Left ventricle myocardium inferior (tissue), 1 donor: ENCODE measurements around the gene ABHD4. TPM values are rescaled to one million over a fixed set of nuclear protein-coding genes. Genes with fewer than 3 reads are reported as not detected.

ENCODE experiments used
- DNase-seq: peaks from one replicate; pipeline ENCODE4 v3.0.0-alpha.2; 2020
- H3K27ac ChIP-seq: fragments of 200-600 bp; replicated peaks from 2 replicates; pipeline ENCODE4 v1.8.0; 2021
- H3K27me3 ChIP-seq: fragments of 200-600 bp; 2 replicates; pipeline ENCODE4 v1.8.0; 2021; ENCODE audit warnings: low read depth
- H3K36me3 ChIP-seq: fragments of 200-600 bp; 2 replicates; pipeline ENCODE4 v1.8.0; 2021
- H3K4me1 ChIP-seq: fragments of 200-600 bp; 2 replicates; pipeline ENCODE4 v1.8.0; 2021
- H3K4me3 ChIP-seq: fragments of 200-600 bp; 2 replicates; pipeline ENCODE4 v1.8.0; 2021; ENCODE audit warnings: mild to moderate bottlenecking, moderate library complexity
- H3K9me3 ChIP-seq: fragments of 200-600 bp; replicated peaks from 2 replicates; pipeline ENCODE4 v1.8.0; 2021
- intact Hi-C: fragments of 100-400 bp; cut with micrococcal nuclease; formaldehyde crosslinking; loops from one replicate; pipeline ENCODE4 v1.11.0; 2022
- long read RNA-seq: library from polyadenylated mRNA; unstranded; transcript quantifications from one replicate; pipeline ENCODE4 v2.0.0, GENCODE V29; 2021
- total RNA-seq: library from RNA; stranded (reverse); fragmentation: NEBNext Ultra II Directional; extraction: Animal tissue kit (Norgen Biotek cat#: 25700); gene quantifications from one replicate; pipeline ENCODE4 v1.2.1, GENCODE V29; 2021
- TF ChIP-seq, protein P1 (sequence below): fragments of 200-600 bp; IDR thresholded peaks from 2 replicates; pipeline ENCODE4 v1.8.0; 2021; ENCODE audit warnings: antibody characterized with exemption, mild to moderate bottlenecking, borderline replicate concordance
- donor health status: DM: no; HTN: yes; CAD: no; lungs with severe emphysema.

Gene ABHD4, protein sequence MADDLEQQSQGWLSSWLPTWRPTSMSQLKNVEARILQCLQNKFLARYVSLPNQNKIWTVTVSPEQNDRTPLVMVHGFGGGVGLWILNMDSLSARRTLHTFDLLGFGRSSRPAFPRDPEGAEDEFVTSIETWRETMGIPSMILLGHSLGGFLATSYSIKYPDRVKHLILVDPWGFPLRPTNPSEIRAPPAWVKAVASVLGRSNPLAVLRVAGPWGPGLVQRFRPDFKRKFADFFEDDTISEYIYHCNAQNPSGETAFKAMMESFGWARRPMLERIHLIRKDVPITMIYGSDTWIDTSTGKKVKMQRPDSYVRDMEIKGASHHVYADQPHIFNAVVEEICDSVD
- total RNA-seq = 23.2 TPM
- long read RNA-seq, transcript ABHD4-203 (7 exons, 3,366 nt) = major isoform, 10 of 25 reads
- long read RNA-seq, partial matches to known transcripts = 4 of 25 reads
- long read RNA-seq, other reads (novel, unspliced or antisense) = 11 of 25 reads

DNA sequence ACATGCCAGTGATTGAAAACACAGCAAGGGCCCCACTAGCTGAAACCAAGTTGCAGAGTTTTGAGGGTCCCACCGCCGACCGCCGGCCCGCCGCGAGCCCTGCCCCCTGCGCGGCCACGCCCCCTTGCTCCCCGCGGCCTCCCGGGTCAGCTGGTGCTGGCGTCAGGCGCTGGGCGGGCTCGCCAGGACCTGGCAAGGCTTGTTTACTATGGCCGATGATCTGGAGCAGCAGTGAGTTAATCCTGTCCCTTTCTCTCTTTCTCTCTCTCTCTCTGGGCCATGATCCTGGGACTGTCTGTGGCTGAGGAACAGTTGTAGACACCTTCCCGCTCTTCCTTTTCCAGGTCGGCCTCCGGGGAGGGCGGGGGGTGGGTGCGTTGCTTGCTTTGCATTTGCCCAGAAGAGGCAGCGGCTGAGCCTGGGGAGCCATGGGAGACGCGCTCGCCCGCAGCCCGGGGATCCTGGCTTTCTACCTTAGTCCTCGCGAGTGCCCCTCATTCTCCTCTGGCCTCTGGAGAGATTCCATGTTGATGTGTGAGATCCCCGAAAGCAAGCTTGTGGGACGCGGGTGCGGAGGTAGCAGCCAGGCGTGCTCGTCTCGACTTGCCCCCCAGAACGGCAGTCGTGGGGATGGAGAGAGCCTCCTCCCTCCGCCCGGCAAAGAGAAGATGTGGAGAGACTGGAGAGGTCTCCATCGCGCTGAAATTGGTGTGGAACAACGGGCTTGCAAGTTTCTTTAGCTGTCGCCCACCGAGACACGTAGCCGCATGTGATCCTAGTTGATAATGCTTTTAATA is at the start of gene ABHD4:
Gene ABHD4, plus strand, starts transcription at position 202 of the 797 bp plus-strand sequence. Its CDS starts 7 bp downstream, at position 209.
- DNase-seq = peak; percentile 87
- intact Hi-C loops = no loop called here

DNA sequence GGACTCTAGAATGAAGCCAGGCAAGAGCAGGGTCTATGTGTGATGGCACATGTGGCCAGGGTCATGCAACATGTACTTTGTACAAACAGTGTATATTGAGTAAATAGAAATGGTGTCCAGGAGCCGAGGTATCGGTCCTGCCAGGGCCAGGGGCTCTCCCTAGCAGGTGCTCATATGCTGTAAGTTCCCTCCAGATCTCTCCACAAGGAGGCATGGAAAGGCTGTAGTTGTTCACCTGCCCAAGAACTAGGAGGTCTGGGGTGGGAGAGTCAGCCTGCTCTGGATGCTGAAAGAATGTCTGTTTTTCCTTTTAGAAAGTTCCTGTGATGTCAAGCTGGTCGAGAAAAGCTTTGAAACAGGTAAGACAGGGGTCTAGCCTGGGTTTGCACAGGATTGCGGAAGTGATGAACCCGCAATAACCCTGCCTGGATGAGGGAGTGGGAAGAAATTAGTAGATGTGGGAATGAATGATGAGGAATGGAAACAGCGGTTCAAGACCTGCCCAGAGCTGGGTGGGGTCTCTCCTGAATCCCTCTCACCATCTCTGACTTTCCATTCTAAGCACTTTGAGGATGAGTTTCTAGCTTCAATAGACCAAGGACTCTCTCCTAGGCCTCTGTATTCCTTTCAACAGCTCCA is 48.7 kb upstream of the ABHD4 start:
- Histone ChIP-seq H3K4me1 (peaks cover 38% of the 10 kb centered on the region), H3K27me3 (no peaks in the 10 kb centered on the region), H3K4me3 (no peak overlapping the region), H3K27ac (peak overlapping the region; percentile 47), H3K36me3 (no peaks in the 10 kb centered on the region), H3K9me3 (no peaks in the 10 kb centered on the region)
- DNase-seq = no peak
- TF ChIP-seq, protein P1, sequence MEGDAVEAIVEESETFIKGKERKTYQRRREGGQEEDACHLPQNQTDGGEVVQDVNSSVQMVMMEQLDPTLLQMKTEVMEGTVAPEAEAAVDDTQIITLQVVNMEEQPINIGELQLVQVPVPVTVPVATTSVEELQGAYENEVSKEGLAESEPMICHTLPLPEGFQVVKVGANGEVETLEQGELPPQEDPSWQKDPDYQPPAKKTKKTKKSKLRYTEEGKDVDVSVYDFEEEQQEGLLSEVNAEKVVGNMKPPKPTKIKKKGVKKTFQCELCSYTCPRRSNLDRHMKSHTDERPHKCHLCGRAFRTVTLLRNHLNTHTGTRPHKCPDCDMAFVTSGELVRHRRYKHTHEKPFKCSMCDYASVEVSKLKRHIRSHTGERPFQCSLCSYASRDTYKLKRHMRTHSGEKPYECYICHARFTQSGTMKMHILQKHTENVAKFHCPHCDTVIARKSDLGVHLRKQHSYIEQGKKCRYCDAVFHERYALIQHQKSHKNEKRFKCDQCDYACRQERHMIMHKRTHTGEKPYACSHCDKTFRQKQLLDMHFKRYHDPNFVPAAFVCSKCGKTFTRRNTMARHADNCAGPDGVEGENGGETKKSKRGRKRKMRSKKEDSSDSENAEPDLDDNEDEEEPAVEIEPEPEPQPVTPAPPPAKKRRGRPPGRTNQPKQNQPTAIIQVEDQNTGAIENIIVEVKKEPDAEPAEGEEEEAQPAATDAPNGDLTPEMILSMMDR = no peak
- intact Hi-C loops = no loop called here

More for the DNA sequence above, at the start of gene ABHD4:
- H3K4me3 ChIP-seq = peak within 1 kb of the TSS; percentile 84
- H3K36me3 ChIP-seq = peaks cover 21% of the 10 kb centered on the region
- H3K4me1 ChIP-seq = peaks cover 30% of the 10 kb centered on the region
- H3K9me3 ChIP-seq = no peaks in the 10 kb centered on the region
- TF ChIP-seq, protein P1 = no peak
- peak within 1 kb of the TSS; percentile 85 for H3K27ac ChIP-seq
- no peaks in the 10 kb centered on the region for H3K27me3 ChIP-seq

DNA sequence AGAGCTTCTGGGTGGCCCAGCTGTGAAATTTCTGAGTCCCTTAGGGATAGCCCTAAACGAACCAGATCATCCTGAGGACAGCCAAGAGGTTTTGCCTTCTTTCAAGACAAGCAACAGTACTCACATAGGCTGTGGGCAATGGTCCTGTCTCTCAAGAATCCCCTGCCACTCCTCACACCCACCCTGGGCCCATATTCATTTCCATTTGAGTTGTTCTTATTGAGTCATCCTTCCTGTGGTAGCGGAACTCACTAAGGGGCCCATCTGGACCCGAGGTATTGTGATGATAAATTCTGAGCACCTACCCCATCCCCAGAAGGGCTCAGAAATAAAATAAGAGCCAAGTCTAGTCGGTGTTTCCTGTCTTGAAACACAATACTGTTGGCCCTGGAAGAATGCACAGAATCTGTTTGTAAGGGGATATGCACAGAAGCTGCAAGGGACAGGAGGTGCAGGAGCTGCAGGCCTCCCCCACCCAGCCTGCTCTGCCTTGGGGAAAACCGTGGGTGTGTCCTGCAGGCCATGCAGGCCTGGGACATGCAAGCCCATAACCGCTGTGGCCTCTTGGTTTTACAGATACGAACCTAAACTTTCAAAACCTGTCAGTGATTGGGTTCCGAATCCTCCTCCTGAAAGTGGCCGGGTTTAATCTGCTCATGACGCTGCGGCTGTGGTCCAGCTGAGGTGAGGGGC is 48.0 kb upstream of the ABHD4 start:
- intact Hi-C loops = loop anchor here (10.0 kb wide), 1 partner anchor 155 kb away; no protein-coding TSS in a partner anchor
- no peak for DNase-seq
- Histone ChIP-seq H3K4me1 (peaks cover 38% of the 10 kb centered on the region), H3K4me3 (no peak overlapping the region), H3K36me3 (no peaks in the 10 kb centered on the region), H3K27me3 (no peaks in the 10 kb centered on the region), H3K27ac (peak overlapping the region; percentile 47), H3K9me3 (no peaks in the 10 kb centered on the region)
- TF ChIP-seq, protein P1 = no peak

DNA sequence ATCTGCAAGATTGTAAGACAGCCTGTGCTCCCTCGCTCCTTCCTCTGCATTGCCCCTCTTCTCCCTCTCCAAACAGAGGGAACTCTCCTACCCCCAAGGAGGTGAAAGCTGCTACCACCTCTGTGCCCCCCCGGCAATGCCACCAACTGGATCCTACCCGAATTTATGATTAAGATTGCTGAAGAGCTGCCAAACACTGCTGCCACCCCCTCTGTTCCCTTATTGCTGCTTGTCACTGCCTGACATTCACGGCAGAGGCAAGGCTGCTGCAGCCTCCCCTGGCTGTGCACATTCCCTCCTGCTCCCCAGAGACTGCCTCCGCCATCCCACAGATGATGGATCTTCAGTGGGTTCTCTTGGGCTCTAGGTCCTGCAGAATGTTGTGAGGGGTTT is 46.5 kb upstream of the ABHD4 start:
- no peak overlapping the region for H3K4me3 ChIP-seq
- H3K4me1 ChIP-seq = peaks cover 36% of the 10 kb centered on the region
- DNase-seq = no peak
- H3K27ac ChIP-seq = no peak overlapping the region
- H3K9me3 ChIP-seq = no peaks in the 10 kb centered on the region
- no peaks in the 10 kb centered on the region for H3K27me3 ChIP-seq
- intact Hi-C loops = loop anchor here (10.0 kb wide), 1 partner anchor 157 kb away; no protein-coding TSS in a partner anchor
- TF ChIP-seq, protein P1 = no peak
- no peaks in the 10 kb centered on the region for H3K36me3 ChIP-seq
